Osteoblast (primary cell): ENCODE results near the gene CDSN. TPM values are rescaled to one million over a fixed set of nuclear protein-coding genes. Genes with fewer than 3 reads are reported as not detected.

Source experiments
- DNase-seq: peaks from one replicate; pipeline ENCODE4 v3.0.0; 2011; ENCODE audit warnings: low spot score, mixed read lengths; ENCODE audit not compliant: insufficient read length; ENCODE audit errors: missing footprints
- H2AFZ ChIP-seq: 2 replicates; pipeline ENCODE4 v1.6.0; 2011; ENCODE audit warnings: mild to moderate bottlenecking, low read length
- H3K27ac ChIP-seq: 2 replicates; pipeline ENCODE4 v1.5.1; 2011; ENCODE audit warnings: mild to moderate bottlenecking, low read depth, low read length, moderate library complexity
- H3K27me3 ChIP-seq: 2 replicates; pipeline ENCODE4 v1.6.0; 2012; ENCODE audit warnings: mild to moderate bottlenecking, control low read depth, inconsistent platforms, low read length, moderate library complexity; ENCODE audit not compliant: insufficient read depth
- H3K36me3 ChIP-seq: 2 replicates; pipeline ENCODE4 v1.5.1; 2011; ENCODE audit warnings: mild to moderate bottlenecking, low read length, control low read depth, moderate library complexity; ENCODE audit not compliant: insufficient read depth
- H3K4me1 ChIP-seq: 2 replicates; pipeline ENCODE4 v1.5.1; 2011; ENCODE audit warnings: mild to moderate bottlenecking, low read length, control low read depth, moderate library complexity; ENCODE audit not compliant: insufficient read depth
- H3K4me2 ChIP-seq: 2 replicates; pipeline ENCODE4 v1.6.0; 2011; ENCODE audit warnings: mild to moderate bottlenecking, low read length; ENCODE audit not compliant: insufficient read depth
- H3K4me3 ChIP-seq: fragments of 200-600 bp; sonication (generic); 3 replicates; pipeline ENCODE4 v1.5.1; 2012; ENCODE audit warnings: mild to moderate bottlenecking, low read length, inconsistent platforms; ENCODE audit not compliant: insufficient read depth
- H3K79me2 ChIP-seq: 2 replicates; pipeline ENCODE4 v1.6.0; 2012; ENCODE audit warnings: mild to moderate bottlenecking, low read length, control low read depth, inconsistent platforms; ENCODE audit not compliant: insufficient read depth
- H3K9me3 ChIP-seq: 2 replicates; pipeline ENCODE4 v1.5.1; 2011; ENCODE audit warnings: low read depth, low read length, control low read depth
- H4K20me1 ChIP-seq: 2 replicates; pipeline ENCODE4 v1.6.0; 2012; ENCODE audit warnings: mild to moderate bottlenecking, low read length, control low read depth; ENCODE audit not compliant: insufficient read depth
- CTCF ChIP-seq: IDR thresholded peaks from 2 replicates; pipeline ENCODE4 v1.5.1; 2011; ENCODE audit warnings: mild to moderate bottlenecking, low read depth, low read length, moderate library complexity; ENCODE audit errors: extremely low read depth
- total RNA-seq: library from RNA; depleted of rRNA; stranded (reverse); fragments of >200 nt; gene quantifications from 2 replicates; pipeline ENCODE4 v1.2.3, GENCODE V29; 2012

CDSN gene
- total RNA-seq, 1 donor: not detected

- H2AFZ ChIP-seq: peak overlapping the region; percentile 76
- DNase-seq: peak; percentile 98
- H3K27me3 ChIP-seq: peaks cover 7% of the 10 kb centered on the region
- peaks cover 2% of the 10 kb centered on the region for H4K20me1 ChIP-seq
- peak overlapping the region; percentile 43 for H3K4me3 ChIP-seq
- no peaks in the 10 kb centered on the region for H3K36me3 ChIP-seq
- peak overlapping the region; percentile 62 for H3K4me2 ChIP-seq
- H3K9me3 ChIP-seq: no peaks in the 10 kb centered on the region
- no peaks in the 10 kb centered on the region for H3K79me2 ChIP-seq
- no peak for TF ChIP-seq CTCF
- peaks cover 32% of the 10 kb centered on the region for H3K4me1 ChIP-seq
- H3K27ac ChIP-seq: peak overlapping the region; percentile 69
Measured at GRCh38 chr6:31122791-31123706, 2.8 kb upstream of the CDSN start.

GRCh38 chr6:31121131-31121790 lies 1.0 kb upstream of the CDSN start:
- H3K4me1 ChIP-seq: peaks cover 28% of the 10 kb centered on the region
- H3K27me3 ChIP-seq: peaks cover 3% of the 10 kb centered on the region
- H3K4me2 ChIP-seq: no peak overlapping the region
- H3K9me3 ChIP-seq: no peaks in the 10 kb centered on the region
- no peaks in the 10 kb centered on the region for H3K79me2 ChIP-seq
- DNase-seq: peak; percentile 37
- H2AFZ ChIP-seq: no peak overlapping the region
- H3K27ac ChIP-seq: no peak overlapping the region
- no peak for TF ChIP-seq CTCF
- H3K4me3 ChIP-seq: no peak overlapping the region
- no peaks in the 10 kb centered on the region for H3K36me3 ChIP-seq
- peaks cover 2% of the 10 kb centered on the region for H4K20me1 ChIP-seq

- Histone ChIP-seq H3K4me3 (no peak overlapping the region), H3K36me3 (no peaks in the 10 kb centered on the region), H3K9me3 (no peaks in the 10 kb centered on the region), H3K79me2 (no peaks in the 10 kb centered on the region), H3K27ac (no peak overlapping the region), H3K27me3 (peaks cover 3% of the 10 kb centered on the region), H4K20me1 (peaks cover 2% of the 10 kb centered on the region), H3K4me2 (no peak overlapping the region), H2AFZ (no peak overlapping the region), H3K4me1 (peaks cover 30% of the 10 kb centered on the region)
- TF ChIP-seq CTCF: no peak
- no peak for DNase-seq
Measured at GRCh38 chr6:31118178-31118577, 2.1 kb downstream of the CDSN start.
